HepG2 (cell line): ENCODE measurements around the gene OR6S1. TPM values are rescaled to one million over a fixed set of nuclear protein-coding genes. Genes with fewer than 3 reads are reported as not detected.

Source experiments
- CBFB ChIP-seq: sonication (generic); formaldehyde crosslinking; IDR thresholded peaks from 2 replicates; pipeline ENCODE4 v1.4.0; 2020; ENCODE audit warnings: missing genetic modification reagents
- CBX1 ChIP-seq: IDR thresholded peaks from one replicate; pipeline ENCODE4 v1.6.1; 2016; ENCODE audit warnings: antibody characterized with exemption, low read depth
- FOXK1 ChIP-seq: sonication (generic); formaldehyde crosslinking; IDR thresholded peaks from 2 replicates; pipeline ENCODE4 v1.4.0; 2020; ENCODE audit warnings: low read depth, missing genetic modification reagents, borderline replicate concordance
- IRF2 ChIP-seq: IDR thresholded peaks from 2 replicates; pipeline ENCODE4 v1.6.1; 2018; ENCODE audit warnings: missing genetic modification reagents, missing compliant biosample characterization
- KAT2B ChIP-seq: fragments of 150-350 bp; IDR thresholded peaks from 2 replicates; pipeline ENCODE4 v1.6.1; 2014; ENCODE audit warnings: low read depth, low read length, borderline replicate concordance
- MED8 ChIP-seq: sonication (generic); formaldehyde crosslinking; IDR thresholded peaks from 2 replicates; pipeline ENCODE4 v1.8.1; 2023; ENCODE audit warnings: mild to moderate bottlenecking, missing genetic modification reagents; ENCODE audit not compliant: insufficient replicate concordance
- SCMH1 ChIP-seq: sonication (generic); formaldehyde crosslinking; IDR thresholded peaks from 2 replicates; pipeline ENCODE4 v1.9.0; 2021; ENCODE audit warnings: missing genetic modification reagents, mild to moderate bottlenecking, borderline replicate concordance
- SRF ChIP-seq: IDR thresholded peaks from 2 replicates; pipeline ENCODE4 v1.6.1; 2011; ENCODE audit warnings: mild to moderate bottlenecking, low read depth, low read length, moderate library complexity
- SRSF1 ChIP-seq: fragments of 200-400 bp; formaldehyde crosslinking; optimal IDR thresholded peaks from 2 replicates; pipeline ENCODE3; 2017; ENCODE audit warnings: mild to moderate bottlenecking, low read depth, low read length, moderate library complexity
- SRSF4 ChIP-seq: fragments of 200-400 bp; formaldehyde crosslinking; IDR thresholded peaks from one replicate; pipeline ENCODE4 v1.6.1; 2018; ENCODE audit warnings: mild to moderate bottlenecking, low read depth, low read length, moderate library complexity; ENCODE audit not compliant: poor library complexity, severe bottlenecking
- SUZ12 ChIP-seq: fragments of 150-350 bp; IDR thresholded peaks from 2 replicates; pipeline ENCODE4 v1.6.1; 2014; ENCODE audit warnings: low read depth, low read length
- polyA plus RNA-seq, 8 experiments: library from polyadenylated mRNA; depleted of rRNA in 3 of 8; stranded (reverse) in 7 of 8; unstranded in 1 of 8; fragments of >200 nt; fragmentation: Illumina TruSeq in 4 of 8; extraction: Trizol in 4 of 8; gene quantifications; 2 replicates each; pipeline versions ENCODE4 v1.2.1 to v1.2.3, GENCODE V29; 2011 to 2016; ENCODE audit warnings: low read depth in 4 of 8, missing spikeins in 1 of 8, mixed read lengths in 1 of 8; ENCODE audit not compliant: insufficient read depth in 1 of 8
- total RNA-seq, 5 experiments: library from RNA; depleted of rRNA; stranded (reverse); fragments of >200 nt; fragmentation: Illumina TruSeq; extraction: Trizol; gene quantifications; 2 replicates each; pipeline ENCODE4 v1.2.3, GENCODE V29; 2016; ENCODE audit warnings: low read depth in 1 of 5
- TF ChIP-seq, protein P1 (sequence below), 2 experiments: sonication (generic) in 1 of 2; formaldehyde crosslinking in 1 of 2; IDR thresholded peaks; 2 replicates each; pipeline versions ENCODE4 v1.4.0 to v1.6.1; 2016 to 2020; ENCODE audit warnings: borderline replicate concordance in 1 of 2, low read depth in 1 of 2, mild to moderate bottlenecking in 1 of 2, missing genetic modification reagents in 1 of 2
- TF ChIP-seq, protein P2 (sequence below): sonication (generic); formaldehyde crosslinking; conservative IDR thresholded peaks from 2 replicates; pipeline ENCODE4 v1.4.0; 2020; ENCODE audit warnings: mild to moderate bottlenecking, missing genetic modification reagents, moderate library complexity
- TF ChIP-seq, protein P3 (sequence below): sonication (generic); formaldehyde crosslinking; IDR thresholded peaks from 2 replicates; pipeline ENCODE4 v1.8.0; 2022; ENCODE audit warnings: mild to moderate bottlenecking, missing genetic modification reagents, moderate library complexity
- TF ChIP-seq, protein P4 (sequence below): sonication (generic); formaldehyde crosslinking; IDR thresholded peaks from 2 replicates; pipeline ENCODE4 v1.4.0; 2020; ENCODE audit warnings: missing genetic modification reagents
- TF ChIP-seq, protein P5 (sequence below): IDR thresholded peaks from 2 replicates; pipeline ENCODE4 v1.6.1; 2016

The OR6S1 gene
- total and polyA plus RNA-seq, 2 of the 13 experiments (the other 11 are each of a cell fraction or from before 2014, with no cell fraction given), result 0.09 TPM; not detected in 1

DNA sequence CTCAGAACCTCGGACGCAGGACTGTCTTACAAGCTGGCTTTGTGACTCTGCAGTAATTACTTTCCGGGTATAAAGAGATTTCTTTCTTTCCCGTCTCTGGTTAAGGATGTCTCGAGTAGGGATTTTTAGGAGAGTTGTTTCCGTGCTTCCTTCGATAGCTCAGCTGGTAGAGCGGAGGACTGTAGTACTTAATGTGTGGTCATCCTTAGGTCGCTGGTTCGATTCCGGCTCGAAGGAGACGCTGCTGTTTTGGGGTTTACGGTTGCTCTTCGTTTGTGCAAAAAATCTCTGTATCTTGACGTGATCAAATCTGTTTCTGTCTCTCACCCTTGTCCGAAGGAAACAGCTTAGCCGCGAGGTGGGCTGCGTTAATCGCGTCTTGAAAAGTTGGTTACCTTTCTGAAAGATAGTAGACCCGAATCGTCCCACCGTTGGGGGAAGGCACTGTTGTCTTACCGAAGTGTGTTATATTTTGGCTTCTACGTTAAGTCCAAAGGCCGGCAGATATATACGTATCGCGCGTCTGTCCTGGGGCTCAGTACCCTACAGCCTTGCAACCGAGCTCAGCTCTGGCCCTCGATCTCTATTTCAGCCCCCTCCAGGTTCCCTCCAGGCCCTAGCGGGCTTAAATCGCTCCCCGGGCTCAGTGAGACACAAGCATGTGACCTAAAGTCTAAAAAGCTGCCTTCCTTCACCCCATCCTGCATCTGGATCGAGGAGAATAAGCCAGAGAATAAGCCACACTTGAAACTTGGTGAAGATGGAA, 41.8 kb upstream of the OR6S1 start (continued):
- TF ChIP-seq CBFB (CRISPR knock-in tag), result no peak
- TF ChIP-seq, protein P1, sequence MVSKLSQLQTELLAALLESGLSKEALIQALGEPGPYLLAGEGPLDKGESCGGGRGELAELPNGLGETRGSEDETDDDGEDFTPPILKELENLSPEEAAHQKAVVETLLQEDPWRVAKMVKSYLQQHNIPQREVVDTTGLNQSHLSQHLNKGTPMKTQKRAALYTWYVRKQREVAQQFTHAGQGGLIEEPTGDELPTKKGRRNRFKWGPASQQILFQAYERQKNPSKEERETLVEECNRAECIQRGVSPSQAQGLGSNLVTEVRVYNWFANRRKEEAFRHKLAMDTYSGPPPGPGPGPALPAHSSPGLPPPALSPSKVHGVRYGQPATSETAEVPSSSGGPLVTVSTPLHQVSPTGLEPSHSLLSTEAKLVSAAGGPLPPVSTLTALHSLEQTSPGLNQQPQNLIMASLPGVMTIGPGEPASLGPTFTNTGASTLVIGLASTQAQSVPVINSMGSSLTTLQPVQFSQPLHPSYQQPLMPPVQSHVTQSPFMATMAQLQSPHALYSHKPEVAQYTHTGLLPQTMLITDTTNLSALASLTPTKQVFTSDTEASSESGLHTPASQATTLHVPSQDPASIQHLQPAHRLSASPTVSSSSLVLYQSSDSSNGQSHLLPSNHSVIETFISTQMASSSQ (IDR thresholded peaks at IDR 0.05; ENCODE audit: low read depth), result peak; percentile 52; the same call in 1 of the 2 replicates
- TF ChIP-seq, protein P1 (CRISPR knock-in tag; IDR thresholded peaks at IDR 0.05; ENCODE audit: borderline replicate concordance), result no peak; the same call in 1 of the 2 replicates
- no peak for TF ChIP-seq SUZ12
- TF ChIP-seq SRSF1, result no peak
- TF ChIP-seq SCMH1 (CRISPR knock-in tag), result no peak
- TF ChIP-seq IRF2 (CRISPR knock-in tag), result peak; percentile 55; the same call in 1 of the 2 replicates
- TF ChIP-seq CBX1, result no peak
- TF ChIP-seq, protein P2, sequence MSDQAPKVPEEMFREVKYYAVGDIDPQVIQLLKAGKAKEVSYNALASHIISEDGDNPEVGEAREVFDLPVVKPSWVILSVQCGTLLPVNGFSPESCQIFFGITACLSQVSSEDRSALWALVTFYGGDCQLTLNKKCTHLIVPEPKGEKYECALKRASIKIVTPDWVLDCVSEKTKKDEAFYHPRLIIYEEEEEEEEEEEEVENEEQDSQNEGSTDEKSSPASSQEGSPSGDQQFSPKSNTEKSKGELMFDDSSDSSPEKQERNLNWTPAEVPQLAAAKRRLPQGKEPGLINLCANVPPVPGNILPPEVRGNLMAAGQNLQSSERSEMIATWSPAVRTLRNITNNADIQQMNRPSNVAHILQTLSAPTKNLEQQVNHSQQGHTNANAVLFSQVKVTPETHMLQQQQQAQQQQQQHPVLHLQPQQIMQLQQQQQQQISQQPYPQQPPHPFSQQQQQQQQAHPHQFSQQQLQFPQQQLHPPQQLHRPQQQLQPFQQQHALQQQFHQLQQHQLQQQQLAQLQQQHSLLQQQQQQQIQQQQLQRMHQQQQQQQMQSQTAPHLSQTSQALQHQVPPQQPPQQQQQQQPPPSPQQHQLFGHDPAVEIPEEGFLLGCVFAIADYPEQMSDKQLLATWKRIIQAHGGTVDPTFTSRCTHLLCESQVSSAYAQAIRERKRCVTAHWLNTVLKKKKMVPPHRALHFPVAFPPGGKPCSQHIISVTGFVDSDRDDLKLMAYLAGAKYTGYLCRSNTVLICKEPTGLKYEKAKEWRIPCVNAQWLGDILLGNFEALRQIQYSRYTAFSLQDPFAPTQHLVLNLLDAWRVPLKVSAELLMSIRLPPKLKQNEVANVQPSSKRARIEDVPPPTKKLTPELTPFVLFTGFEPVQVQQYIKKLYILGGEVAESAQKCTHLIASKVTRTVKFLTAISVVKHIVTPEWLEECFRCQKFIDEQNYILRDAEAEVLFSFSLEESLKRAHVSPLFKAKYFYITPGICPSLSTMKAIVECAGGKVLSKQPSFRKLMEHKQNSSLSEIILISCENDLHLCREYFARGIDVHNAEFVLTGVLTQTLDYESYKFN (CRISPR knock-in tag), result peak; percentile 29; the same call in 1 of the 2 replicates
- TF ChIP-seq SRF, result peak; percentile 40; the same call in 1 of the 2 replicates
- no peak for TF ChIP-seq SRSF4
- TF ChIP-seq, protein P3, sequence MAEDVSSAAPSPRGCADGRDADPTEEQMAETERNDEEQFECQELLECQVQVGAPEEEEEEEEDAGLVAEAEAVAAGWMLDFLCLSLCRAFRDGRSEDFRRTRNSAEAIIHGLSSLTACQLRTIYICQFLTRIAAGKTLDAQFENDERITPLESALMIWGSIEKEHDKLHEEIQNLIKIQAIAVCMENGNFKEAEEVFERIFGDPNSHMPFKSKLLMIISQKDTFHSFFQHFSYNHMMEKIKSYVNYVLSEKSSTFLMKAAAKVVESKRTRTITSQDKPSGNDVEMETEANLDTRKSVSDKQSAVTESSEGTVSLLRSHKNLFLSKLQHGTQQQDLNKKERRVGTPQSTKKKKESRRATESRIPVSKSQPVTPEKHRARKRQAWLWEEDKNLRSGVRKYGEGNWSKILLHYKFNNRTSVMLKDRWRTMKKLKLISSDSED (CRISPR knock-in tag), result no peak
- no peak for TF ChIP-seq KAT2B
- TF ChIP-seq, protein P4, sequence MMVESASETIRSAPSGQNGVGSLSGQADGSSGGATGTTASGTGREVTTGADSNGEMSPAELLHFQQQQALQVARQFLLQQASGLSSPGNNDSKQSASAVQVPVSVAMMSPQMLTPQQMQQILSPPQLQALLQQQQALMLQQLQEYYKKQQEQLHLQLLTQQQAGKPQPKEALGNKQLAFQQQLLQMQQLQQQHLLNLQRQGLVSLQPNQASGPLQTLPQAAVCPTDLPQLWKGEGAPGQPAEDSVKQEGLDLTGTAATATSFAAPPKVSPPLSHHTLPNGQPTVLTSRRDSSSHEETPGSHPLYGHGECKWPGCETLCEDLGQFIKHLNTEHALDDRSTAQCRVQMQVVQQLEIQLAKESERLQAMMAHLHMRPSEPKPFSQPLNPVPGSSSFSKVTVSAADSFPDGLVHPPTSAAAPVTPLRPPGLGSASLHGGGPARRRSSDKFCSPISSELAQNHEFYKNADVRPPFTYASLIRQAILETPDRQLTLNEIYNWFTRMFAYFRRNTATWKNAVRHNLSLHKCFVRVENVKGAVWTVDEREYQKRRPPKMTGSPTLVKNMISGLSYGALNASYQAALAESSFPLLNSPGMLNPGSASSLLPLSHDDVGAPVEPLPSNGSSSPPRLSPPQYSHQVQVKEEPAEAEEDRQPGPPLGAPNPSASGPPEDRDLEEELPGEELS, result no peak; the same call in 1 of the 2 replicates
- TF ChIP-seq, protein P5, sequence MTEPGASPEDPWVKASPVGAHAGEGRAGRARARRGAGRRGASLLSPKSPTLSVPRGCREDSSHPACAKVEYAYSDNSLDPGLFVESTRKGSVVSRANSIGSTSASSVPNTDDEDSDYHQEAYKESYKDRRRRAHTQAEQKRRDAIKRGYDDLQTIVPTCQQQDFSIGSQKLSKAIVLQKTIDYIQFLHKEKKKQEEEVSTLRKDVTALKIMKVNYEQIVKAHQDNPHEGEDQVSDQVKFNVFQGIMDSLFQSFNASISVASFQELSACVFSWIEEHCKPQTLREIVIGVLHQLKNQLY, result no peak
- TF ChIP-seq FOXK1 (CRISPR knock-in tag), result peak; percentile 64; the same call in 1 of the 2 replicates
- TF ChIP-seq MED8 (CRISPR knock-in tag), result no peak
